ENCODE measurements around the gene SV2B.

Gene SV2B

GRCh38 chr15:91099995-91100813 is at the start of gene SV2B:
SV2B (plus strand) TSS chr15:91100257; CDS start chr15:91226264, 126,007 bp downstream.
- Histone ChIP-seq H3K9ac (ENCODE audit: low read length in 5 of 5) (peak within 1 kb of the TSS in 4 of 5 donors; percentile 1 to 79 (median 58)), H3K27ac (ENCODE audit: low read depth, low read length) (peak within 1 kb of the TSS; percentile 4), H3K4me1 (ENCODE audit: control insufficient read depth in 5 of 5, insufficient read depth in 5 of 5, low read length in 5 of 5) (peaks cover 0 to 45% (median 14%) of the 10 kb centered on the region in 5 donors), H3K9me3 (ENCODE audit: control insufficient read depth in 5 of 5, low read length in 5 of 5) (no peaks in the 10 kb centered on the region), H3K27me3 (ENCODE audit: control insufficient read depth in 5 of 5, insufficient read depth in 4 of 5, low read length in 5 of 5) (peaks cover 7 to 42% (median 32%) of the 10 kb centered on the region in 5 donors), H3K4me3 (ENCODE audit: low read depth in 1 of 5, low read length in 5 of 5) (peak within 1 kb of the TSS; percentile 46 to 77 (median 61)), H3K36me3 (ENCODE audit: control insufficient read depth in 5 of 5, insufficient read depth in 5 of 5, low read length in 5 of 5) (no peaks in the 10 kb centered on the region)

- Histone ChIP-seq H3K9ac (ENCODE audit: low read length in 5 of 5) (no peak overlapping the region), H3K27ac (ENCODE audit: low read depth, low read length) (no peak overlapping the region), H3K9me3 (ENCODE audit: control insufficient read depth in 5 of 5, low read length in 5 of 5) (no peaks in the 10 kb centered on the region), H3K27me3 (ENCODE audit: control insufficient read depth in 5 of 5, insufficient read depth in 4 of 5, low read length in 5 of 5) (peaks cover 0 to 16% (median 4%) of the 10 kb centered on the region in 5 donors), H3K4me1 (ENCODE audit: control insufficient read depth in 5 of 5, insufficient read depth in 5 of 5, low read length in 5 of 5) (peaks cover 0 to 11% (median 6%) of the 10 kb centered on the region in 5 donors), H3K36me3 (ENCODE audit: control insufficient read depth in 5 of 5, insufficient read depth in 5 of 5, low read length in 5 of 5) (no peaks in the 10 kb centered on the region), H3K4me3 (ENCODE audit: low read depth in 1 of 5, low read length in 5 of 5) (no peak overlapping the region)
These were observed 48.8 kb upstream of the SV2B start for GRCh38 chr15:91051248-91051647.

GRCh38 chr15:91054816-91055215 is 45.2 kb upstream of the SV2B start:
- Histone ChIP-seq H3K4me3 (ENCODE audit: low read depth in 1 of 5, low read length in 5 of 5) (no peak overlapping the region), H3K27ac (ENCODE audit: low read depth, low read length) (no peak overlapping the region), H3K27me3 (ENCODE audit: control insufficient read depth in 5 of 5, insufficient read depth in 4 of 5, low read length in 5 of 5) (peaks cover 0 to 24% (median 15%) of the 10 kb centered on the region in 5 donors)

GRCh38 chr15:91055548-91056331 is 44.3 kb upstream of the SV2B start:
- peaks cover 0 to 24% (median 15%) of the 10 kb centered on the region in 5 donors for H3K27me3 ChIP-seq (ENCODE audit: control insufficient read depth in 5 of 5, insufficient read depth in 4 of 5, low read length in 5 of 5)

More at GRCh38 chr15:91054816-91055215, 45.2 kb upstream of the SV2B start:
- Histone ChIP-seq H3K9ac (ENCODE audit: low read length in 5 of 5) (no peak overlapping the region), H3K4me1 (ENCODE audit: control insufficient read depth in 5 of 5, insufficient read depth in 5 of 5, low read length in 5 of 5) (peaks cover 0 to 6% (median 3%) of the 10 kb centered on the region in 5 donors), H3K9me3 (ENCODE audit: control insufficient read depth in 5 of 5, low read length in 5 of 5) (no peaks in the 10 kb centered on the region), H3K36me3 (ENCODE audit: control insufficient read depth in 5 of 5, insufficient read depth in 5 of 5, low read length in 5 of 5) (no peaks in the 10 kb centered on the region)

GRCh38 chr15:91061230-91061629 is 38.8 kb upstream of the SV2B start:
- Histone ChIP-seq H3K9me3 (ENCODE audit: control insufficient read depth in 5 of 5, low read length in 5 of 5) (peaks cover 0 to 7% (median 0%) of the 10 kb centered on the region in 5 donors), H3K36me3 (ENCODE audit: control insufficient read depth in 5 of 5, insufficient read depth in 5 of 5, low read length in 5 of 5) (no peaks in the 10 kb centered on the region), H3K27me3 (ENCODE audit: control insufficient read depth in 5 of 5, insufficient read depth in 4 of 5, low read length in 5 of 5) (peaks cover 0 to 12% (median 7%) of the 10 kb centered on the region in 5 donors), H3K4me3 (ENCODE audit: low read depth in 1 of 5, low read length in 5 of 5) (no peak overlapping the region), H3K9ac (ENCODE audit: low read length in 5 of 5) (no peak overlapping the region), H3K4me1 (ENCODE audit: control insufficient read depth in 5 of 5, insufficient read depth in 5 of 5, low read length in 5 of 5) (peaks cover 0 to under 1% (median 0%) of the 10 kb centered on the region in 5 donors), H3K27ac (ENCODE audit: low read depth, low read length) (no peak overlapping the region)

More at GRCh38 chr15:91055548-91056331, 44.3 kb upstream of the SV2B start:
- no peaks in the 10 kb centered on the region for H3K9me3 ChIP-seq (ENCODE audit: control insufficient read depth in 5 of 5, low read length in 5 of 5)
- H3K36me3 ChIP-seq (ENCODE audit: control insufficient read depth in 5 of 5, insufficient read depth in 5 of 5, low read length in 5 of 5) = no peaks in the 10 kb centered on the region
- peaks cover 0 to 5% (median 2%) of the 10 kb centered on the region in 5 donors for H3K4me1 ChIP-seq (ENCODE audit: control insufficient read depth in 5 of 5, insufficient read depth in 5 of 5, low read length in 5 of 5)
- peak overlapping the region in 2 of 5 donors; percentile 10 to 26 for H3K4me3 ChIP-seq (ENCODE audit: low read depth in 1 of 5, low read length in 5 of 5)
- no peak overlapping the region for H3K9ac ChIP-seq (ENCODE audit: low read length in 5 of 5)
- no peak overlapping the region for H3K27ac ChIP-seq (ENCODE audit: low read depth, low read length)

GRCh38 chr15:91061997-91062396 is 38.1 kb upstream of the SV2B start:
- H3K9me3 ChIP-seq (ENCODE audit: control insufficient read depth in 5 of 5, low read length in 5 of 5) = peaks cover 0 to 7% (median 0%) of the 10 kb centered on the region in 5 donors
- no peaks in the 10 kb centered on the region for H3K4me1 ChIP-seq (ENCODE audit: control insufficient read depth in 5 of 5, insufficient read depth in 5 of 5, low read length in 5 of 5)
- H3K27ac ChIP-seq (ENCODE audit: low read depth, low read length) = no peak overlapping the region

GRCh38 chr15:91065505-91065904 is 34.6 kb upstream of the SV2B start:
- Histone ChIP-seq H3K9me3 (ENCODE audit: control insufficient read depth in 5 of 5, low read length in 5 of 5) (peaks cover 0 to 7% (median 0%) of the 10 kb centered on the region in 5 donors), H3K27me3 (ENCODE audit: control insufficient read depth in 5 of 5, insufficient read depth in 4 of 5, low read length in 5 of 5) (peaks cover 0 to 6% (median 5%) of the 10 kb centered on the region in 5 donors), H3K4me1 (ENCODE audit: control insufficient read depth in 5 of 5, insufficient read depth in 5 of 5, low read length in 5 of 5) (no peaks in the 10 kb centered on the region), H3K4me3 (ENCODE audit: low read depth in 1 of 5, low read length in 5 of 5) (no peak overlapping the region), H3K27ac (ENCODE audit: low read depth, low read length) (no peak overlapping the region), H3K36me3 (ENCODE audit: control insufficient read depth in 5 of 5, insufficient read depth in 5 of 5, low read length in 5 of 5) (no peaks in the 10 kb centered on the region), H3K9ac (ENCODE audit: low read length in 5 of 5) (no peak overlapping the region)

More at GRCh38 chr15:91061997-91062396, 38.1 kb upstream of the SV2B start:
- no peak overlapping the region for H3K9ac ChIP-seq (ENCODE audit: low read length in 5 of 5)
- no peaks in the 10 kb centered on the region for H3K36me3 ChIP-seq (ENCODE audit: control insufficient read depth in 5 of 5, insufficient read depth in 5 of 5, low read length in 5 of 5)
- no peak overlapping the region for H3K4me3 ChIP-seq (ENCODE audit: low read depth in 1 of 5, low read length in 5 of 5)
- H3K27me3 ChIP-seq (ENCODE audit: control insufficient read depth in 5 of 5, insufficient read depth in 4 of 5, low read length in 5 of 5) = peaks cover 0 to 8% (median 4%) of the 10 kb centered on the region in 5 donors

GRCh38 chr15:91067036-91067435 is 33.0 kb upstream of the SV2B start:
- H3K36me3 ChIP-seq (ENCODE audit: control insufficient read depth in 5 of 5, insufficient read depth in 5 of 5, low read length in 5 of 5) = no peaks in the 10 kb centered on the region
- no peak overlapping the region for H3K27ac ChIP-seq (ENCODE audit: low read depth, low read length)
- H3K4me1 ChIP-seq (ENCODE audit: control insufficient read depth in 5 of 5, insufficient read depth in 5 of 5, low read length in 5 of 5) = no peaks in the 10 kb centered on the region
- peaks cover 0 to 6% (median 5%) of the 10 kb centered on the region in 5 donors for H3K27me3 ChIP-seq (ENCODE audit: control insufficient read depth in 5 of 5, insufficient read depth in 4 of 5, low read length in 5 of 5)
- H3K9ac ChIP-seq (ENCODE audit: low read length in 5 of 5) = no peak overlapping the region
- no peak overlapping the region for H3K4me3 ChIP-seq (ENCODE audit: low read depth in 1 of 5, low read length in 5 of 5)
- H3K9me3 ChIP-seq (ENCODE audit: control insufficient read depth in 5 of 5, low read length in 5 of 5) = peaks cover 0 to 7% (median 0%) of the 10 kb centered on the region in 5 donors

- Histone ChIP-seq H3K4me1 (ENCODE audit: control insufficient read depth in 5 of 5, insufficient read depth in 5 of 5, low read length in 5 of 5) (no peaks in the 10 kb centered on the region), H3K27ac (ENCODE audit: low read depth, low read length) (no peak overlapping the region), H3K9me3 (ENCODE audit: control insufficient read depth in 5 of 5, low read length in 5 of 5) (peaks cover 0 to 7% (median 0%) of the 10 kb centered on the region in 5 donors), H3K9ac (ENCODE audit: low read length in 5 of 5) (no peak overlapping the region), H3K27me3 (ENCODE audit: control insufficient read depth in 5 of 5, insufficient read depth in 4 of 5, low read length in 5 of 5) (peaks cover 0 to 6% (median 5%) of the 10 kb centered on the region in 5 donors), H3K36me3 (ENCODE audit: control insufficient read depth in 5 of 5, insufficient read depth in 5 of 5, low read length in 5 of 5) (no peaks in the 10 kb centered on the region), H3K4me3 (ENCODE audit: low read depth in 1 of 5, low read length in 5 of 5) (no peak overlapping the region)
These were observed 31.6 kb upstream of the SV2B start for GRCh38 chr15:91068436-91068835.
